OCI-LY7 (cell line): ENCODE measurements around the gene IL6.

Source experiments
- CTCF ChIP-seq: fragments of 200-600 bp; sonication (generic); conservative IDR thresholded peaks from 2 replicates; pipeline ENCODE4 v1.5.1; 2014; ENCODE audit warnings: mild to moderate bottlenecking, antibody characterized with exemption, low read length, moderate library complexity, mixed read lengths
- EZH2phosphoT487 ChIP-seq: fragments of 200-600 bp; sonication (generic); IDR thresholded peaks from 2 replicates; pipeline ENCODE4 v1.6.1; 2018; ENCODE audit warnings: low read depth, borderline replicate concordance, mild to moderate bottlenecking, mixed run types, antibody characterized with exemption, low read length, moderate library complexity, mixed read lengths

- TF ChIP-seq CTCF, result no peak
- TF ChIP-seq EZH2phosphoT487, result no peak
These were observed 14.0 kb upstream of the IL6 start for GRCh38 chr7:22712999-22713398.
